HG03520 (cell line): Measurements from ENCODE around the gene PLCL1.

Experiments
- ATAC-seq: cut with Tn5 transposase; IDR thresholded peaks from one replicate; pipeline ENCODE4 v1.9.1; 2021; ENCODE audit warnings: mild to moderate bottlenecking, moderate library complexity; ENCODE audit not compliant: unreplicated experiment

The PLCL1 gene

GRCh38 chr2:198052741-198053140 is 248.3 kb downstream of the PLCL1 start:
- no peak for ATAC-seq

- ATAC-seq, result no peak
Observed at GRCh38 chr2:198053148-198053547, 248.8 kb downstream of the PLCL1 start.

DNA sequence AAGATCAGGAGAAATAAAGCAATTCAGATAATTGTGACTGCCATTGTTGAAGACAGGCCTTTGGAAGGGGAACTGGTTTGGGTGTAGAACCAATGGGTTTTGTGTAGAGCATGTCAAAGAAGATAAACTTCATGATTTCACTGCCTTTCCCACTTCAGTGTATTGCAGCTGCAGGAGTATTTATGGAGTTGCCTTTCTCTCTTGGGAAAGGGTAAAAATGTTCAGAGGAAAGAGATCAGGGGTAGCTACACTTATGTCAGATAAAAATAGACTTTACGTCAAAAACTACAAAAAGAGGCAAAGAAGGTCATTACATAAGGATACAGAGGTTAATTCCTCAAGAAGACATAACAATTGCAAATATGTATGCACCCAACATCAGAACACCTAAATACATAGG is 249.4 kb downstream of the PLCL1 start:
- no peak for ATAC-seq

DNA sequence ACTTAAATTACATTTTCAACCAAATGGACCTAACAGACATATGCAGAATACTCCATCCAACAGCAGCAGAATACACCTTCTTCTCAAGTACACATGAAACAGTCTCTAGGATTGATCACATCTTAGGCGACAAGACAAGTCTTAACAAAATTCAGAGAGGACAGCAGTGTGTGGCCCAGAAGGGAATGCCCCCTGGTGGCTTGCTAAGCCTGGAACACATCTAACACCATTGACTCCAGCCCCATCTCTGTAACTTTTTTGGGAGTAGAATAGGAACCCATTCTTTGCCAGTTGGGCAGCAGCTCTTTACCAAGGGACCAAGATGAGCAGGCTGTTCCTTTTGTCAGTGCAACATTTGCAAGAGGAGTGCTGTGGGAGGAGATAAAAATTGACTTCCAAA is 249.9 kb downstream of the PLCL1 start:
- peak; percentile 79 for ATAC-seq

GRCh38 chr2:198055716-198056115 is 251.3 kb downstream of the PLCL1 start:
- ATAC-seq, result no peak

DNA sequence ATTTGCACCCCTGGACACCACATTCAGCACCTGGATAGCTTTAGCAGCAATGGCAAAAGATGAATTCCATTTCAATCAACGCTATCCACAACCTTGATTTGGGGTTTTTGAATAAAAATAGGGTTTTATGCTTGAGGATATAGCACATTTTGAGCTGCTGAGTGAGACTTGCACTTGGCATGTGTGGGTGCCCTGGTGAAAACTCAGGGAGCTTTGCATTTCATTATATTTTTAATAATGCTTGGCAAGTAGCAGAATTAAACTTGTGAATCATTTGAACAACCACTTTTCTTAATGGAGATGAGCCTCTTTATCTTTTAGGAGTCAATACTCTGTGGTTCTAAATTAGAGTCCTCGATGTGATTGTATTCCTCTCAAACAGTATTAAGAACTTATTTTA is 252.4 kb downstream of the PLCL1 start:
- no peak for ATAC-seq

GRCh38 chr2:198059800-198060199 is 255.4 kb downstream of the PLCL1 start:
- no peak for ATAC-seq

- ATAC-seq, result no peak
Observed at GRCh38 chr2:198060277-198060676, 255.9 kb downstream of the PLCL1 start.

GRCh38 chr2:198062826-198063225 is 258.4 kb downstream of the PLCL1 start:
- no peak for ATAC-seq

GRCh38 chr2:198063242-198063641 is 258.8 kb downstream of the PLCL1 start:
- ATAC-seq, result no peak

DNA sequence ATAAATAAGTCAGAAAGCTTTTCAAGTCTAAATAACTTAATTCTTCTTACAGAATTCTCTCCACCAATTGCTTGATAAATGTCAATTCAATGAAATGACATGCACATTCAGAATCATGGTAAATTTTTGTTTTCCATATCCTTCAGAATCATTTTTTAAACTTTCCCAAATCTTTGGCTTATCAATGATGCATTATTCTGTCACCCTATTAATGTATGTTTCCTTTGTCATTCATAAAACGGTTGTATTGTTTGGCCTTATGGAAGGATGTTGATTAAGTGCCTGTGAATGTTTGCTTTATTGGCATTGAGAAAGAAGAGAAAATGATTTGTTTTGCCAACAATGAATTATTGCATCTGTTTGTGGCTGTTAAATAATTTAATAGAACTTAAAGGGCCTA is 260.9 kb downstream of the PLCL1 start:
- no peak for ATAC-seq

DNA sequence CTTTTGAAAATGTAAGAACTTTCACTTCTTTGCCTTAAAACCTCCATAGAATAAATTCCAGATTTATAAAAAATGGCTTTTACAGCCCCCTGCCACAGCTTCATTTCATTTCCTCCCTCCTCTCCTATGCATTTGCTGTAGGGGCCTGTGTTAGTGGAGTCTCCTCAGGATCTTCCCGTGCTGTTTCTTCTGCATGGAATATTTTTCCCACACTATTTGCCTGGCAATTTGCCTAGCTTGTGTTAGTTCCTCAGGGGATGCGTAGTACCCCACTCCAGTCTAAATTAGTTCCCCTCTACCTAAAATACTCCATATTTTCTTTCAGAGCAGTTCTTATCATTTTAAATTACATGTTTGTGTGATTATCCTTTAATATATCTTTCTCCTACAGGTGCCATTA is 262.2 kb downstream of the PLCL1 start:
- ATAC-seq, result no peak

GRCh38 chr2:198072655-198073054 is 268.3 kb downstream of the PLCL1 start:
- no peak for ATAC-seq

GRCh38 chr2:198073253-198073652 is 268.9 kb downstream of the PLCL1 start:
- ATAC-seq, result no peak

- no peak for ATAC-seq
Observed at GRCh38 chr2:198077477-198077876, 273.1 kb downstream of the PLCL1 start.

- no peak for ATAC-seq
Observed at GRCh38 chr2:198080879-198081765, 276.7 kb downstream of the PLCL1 start.

DNA sequence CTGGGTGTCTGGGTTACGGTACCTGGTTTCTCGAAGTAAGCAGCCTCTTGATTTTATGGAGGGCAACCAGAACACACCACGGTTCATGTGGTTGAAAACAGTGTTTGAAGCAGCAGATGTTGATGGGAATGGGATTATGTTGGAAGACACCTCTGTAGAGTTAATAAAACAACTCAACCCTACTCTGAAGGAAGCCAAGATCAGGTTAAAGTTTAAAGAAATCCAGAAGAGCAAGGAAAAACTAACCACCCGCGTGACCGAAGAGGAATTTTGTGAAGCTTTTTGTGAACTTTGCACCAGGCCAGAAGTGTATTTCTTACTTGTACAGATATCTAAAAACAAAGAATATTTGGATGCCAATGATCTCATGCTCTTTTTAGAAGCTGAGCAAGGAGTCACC is 279.8 kb downstream of the PLCL1 start:
- ATAC-seq, result no peak

GRCh38 chr2:198096002-198096401 is 291.6 kb downstream of the PLCL1 start:
- no peak for ATAC-seq

DNA sequence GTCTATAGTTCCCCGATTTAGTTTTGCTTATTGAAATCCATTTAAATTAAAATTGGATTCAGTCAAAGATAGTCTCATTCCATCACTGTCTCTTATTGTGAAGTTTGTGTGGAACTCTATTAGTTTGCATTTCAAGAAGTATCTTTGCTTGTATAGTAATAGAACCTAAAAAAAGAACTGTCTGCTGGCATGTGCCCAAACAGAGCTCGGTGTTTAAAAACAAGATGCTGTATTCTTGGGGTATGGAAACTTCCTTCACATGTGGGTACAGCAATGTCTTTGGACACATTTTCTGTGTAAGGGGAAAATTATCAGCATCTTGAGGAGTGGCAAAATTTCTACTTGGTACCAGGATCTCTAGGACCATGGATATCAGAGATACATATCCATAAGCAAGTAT is 292.6 kb downstream of the PLCL1 start:
- ATAC-seq, result no peak

DNA sequence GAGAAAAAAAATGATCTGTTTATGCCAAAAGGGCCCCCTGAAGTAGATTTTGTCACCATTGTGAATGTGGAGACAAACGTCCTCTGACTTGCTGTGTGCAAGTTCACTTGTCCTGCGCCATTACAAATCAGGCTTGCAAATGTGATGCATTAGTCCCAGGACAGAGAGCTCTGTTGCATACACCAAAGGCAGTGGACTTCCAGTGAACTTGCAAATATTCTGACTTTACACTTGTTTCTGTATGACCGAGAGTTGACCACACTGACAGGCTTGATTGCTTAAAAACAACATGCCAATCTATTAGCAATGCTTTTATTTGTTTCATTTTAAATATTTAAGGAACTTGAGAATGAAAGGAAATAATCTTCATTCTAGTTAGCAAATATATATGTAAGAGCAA is 293.2 kb downstream of the PLCL1 start:
- ATAC-seq, result no peak

DNA sequence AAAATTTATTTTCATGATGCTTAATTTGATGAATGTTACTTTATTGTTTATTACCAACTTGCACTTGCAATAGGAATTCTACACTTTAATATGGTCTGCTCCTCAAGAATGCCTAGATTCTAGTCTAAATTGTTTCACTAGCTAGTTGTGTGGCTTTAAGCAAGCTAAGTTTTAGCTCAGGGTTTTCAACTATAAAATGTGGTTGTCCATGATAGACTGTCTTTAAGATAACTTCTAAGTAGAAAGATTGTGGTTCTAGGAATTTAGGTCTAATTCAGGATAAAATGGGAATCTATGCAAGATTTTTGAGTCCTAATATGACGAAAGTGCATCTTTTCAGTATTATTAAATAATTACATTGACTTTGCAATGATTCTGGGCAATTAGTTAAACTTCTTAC is 294.0 kb downstream of the PLCL1 start:
- ATAC-seq, result no peak

DNA sequence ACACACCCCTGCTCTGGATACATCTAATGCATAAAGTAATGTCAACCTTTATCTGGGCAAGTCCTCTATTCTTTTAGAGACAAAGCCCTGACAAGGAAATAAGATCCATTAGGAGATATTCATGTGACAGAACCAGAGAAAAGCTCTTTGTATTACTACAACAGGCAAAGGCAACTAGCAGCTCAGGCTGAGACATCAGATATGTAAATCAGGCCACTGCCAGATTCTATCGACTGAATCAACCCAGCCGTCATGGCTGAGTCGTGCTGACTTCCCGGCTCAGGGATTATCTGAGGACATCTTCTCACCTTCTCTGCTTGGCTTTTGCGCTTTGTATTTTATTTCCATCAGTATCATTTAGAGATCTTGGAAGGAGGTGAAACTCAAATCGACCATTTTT is 294.5 kb downstream of the PLCL1 start:
- ATAC-seq, result no peak

- no peak for ATAC-seq
Observed at GRCh38 chr2:198100346-198100745, 296.0 kb downstream of the PLCL1 start.
